Measurements from ENCODE around the gene PRM1. TPM values are rescaled to one million over a fixed set of nuclear protein-coding genes. Genes with fewer than 3 reads are reported as not detected.

The PRM1 gene
- total RNA-seq, 1 donor, result not detected

- no peak for DNase-seq (ENCODE audit: low read depth)
- TF ChIP-seq CTCF (IDR thresholded peaks at IDR 0.05; ENCODE audit: insufficient read depth, low read length), result no peak
These were observed 35.9 kb downstream of the PRM1 start for GRCh38 chr16:11245222-11245737.

DNA sequence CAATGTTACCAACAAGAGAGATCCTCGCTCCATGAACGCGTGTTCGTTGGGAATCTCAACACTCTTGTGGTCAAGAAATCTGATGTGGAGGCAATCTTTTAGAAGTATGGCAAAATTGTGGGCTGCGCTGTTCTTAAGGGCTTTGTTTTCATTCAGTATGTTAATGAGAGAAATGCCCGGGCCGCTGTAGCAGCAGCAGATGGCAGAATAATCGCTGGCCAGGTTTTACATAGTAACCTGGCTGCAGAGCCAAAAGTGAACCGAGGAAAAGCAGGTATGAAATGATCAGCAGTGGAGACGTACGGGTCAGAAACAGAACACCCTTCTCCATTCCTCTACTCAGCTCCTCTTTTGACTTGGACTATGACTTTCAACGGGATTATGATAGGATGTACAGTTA, 38.5 kb downstream of the PRM1 start:
- H3K4me3 ChIP-seq (ENCODE audit: low read depth, low read length), result no peak overlapping the region
- no peak for TF ChIP-seq CTCF (IDR thresholded peaks at IDR 0.05; ENCODE audit: insufficient read depth, low read length)
- no peak for DNase-seq (ENCODE audit: low read depth)

More at GRCh38 chr16:11245222-11245737, 35.9 kb downstream of the PRM1 start:
- no peak overlapping the region for H3K4me3 ChIP-seq (ENCODE audit: low read depth, low read length)

- TF ChIP-seq CTCF (IDR thresholded peaks at IDR 0.05; ENCODE audit: insufficient read depth, low read length), result no peak
- no peak overlapping the region for H3K4me3 ChIP-seq (ENCODE audit: low read depth, low read length)
- no peak for DNase-seq (ENCODE audit: low read depth)
These were observed 39.5 kb downstream of the PRM1 start for GRCh38 chr16:11241480-11242204.

DNA sequence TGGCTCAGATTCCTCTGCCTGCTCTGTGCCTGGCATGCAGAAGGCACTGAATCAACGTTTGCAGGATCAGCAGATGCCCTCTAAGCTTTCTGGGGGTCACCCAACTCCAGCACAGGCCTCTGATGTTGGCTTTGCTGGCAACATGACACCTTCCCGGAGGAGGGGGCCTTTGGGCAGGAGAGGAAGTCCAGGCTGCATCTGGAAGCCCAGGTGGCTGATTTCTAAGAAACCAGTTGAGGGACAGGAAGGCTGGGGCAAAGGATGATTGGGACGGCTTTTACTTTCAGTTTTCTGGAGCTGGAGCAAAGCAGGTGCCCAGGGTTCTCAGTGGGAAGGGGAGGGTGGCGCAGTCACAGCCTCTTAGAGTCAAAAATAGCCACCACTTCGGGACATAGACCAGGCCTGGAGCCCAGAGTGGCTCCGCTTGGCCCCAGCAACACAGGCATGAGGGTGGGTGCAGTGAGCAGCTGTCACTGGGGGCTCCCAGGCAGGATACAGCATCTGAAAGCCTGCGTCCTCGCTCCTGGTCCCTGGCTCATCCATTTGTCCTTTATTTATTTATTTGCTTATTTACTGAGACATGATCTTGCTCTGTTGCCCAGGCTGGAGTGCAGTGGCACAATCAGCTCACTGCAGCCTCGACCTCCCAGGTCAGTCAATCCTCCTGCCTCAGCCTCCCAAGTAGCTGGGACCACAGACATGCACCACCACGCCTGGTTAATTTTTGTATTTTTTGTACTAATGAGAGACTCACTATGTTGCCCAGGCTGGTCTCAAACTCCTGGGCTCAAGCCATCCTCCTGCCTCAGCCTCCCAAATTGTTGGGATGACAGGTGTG, 40.3 kb downstream of the PRM1 start:
- no peak for TF ChIP-seq CTCF (IDR thresholded peaks at IDR 0.05; ENCODE audit: insufficient read depth, low read length)
- no peak overlapping the region for H3K4me3 ChIP-seq (ENCODE audit: low read depth, low read length)
- DNase-seq (ENCODE audit: low read depth), result no peak

DNA sequence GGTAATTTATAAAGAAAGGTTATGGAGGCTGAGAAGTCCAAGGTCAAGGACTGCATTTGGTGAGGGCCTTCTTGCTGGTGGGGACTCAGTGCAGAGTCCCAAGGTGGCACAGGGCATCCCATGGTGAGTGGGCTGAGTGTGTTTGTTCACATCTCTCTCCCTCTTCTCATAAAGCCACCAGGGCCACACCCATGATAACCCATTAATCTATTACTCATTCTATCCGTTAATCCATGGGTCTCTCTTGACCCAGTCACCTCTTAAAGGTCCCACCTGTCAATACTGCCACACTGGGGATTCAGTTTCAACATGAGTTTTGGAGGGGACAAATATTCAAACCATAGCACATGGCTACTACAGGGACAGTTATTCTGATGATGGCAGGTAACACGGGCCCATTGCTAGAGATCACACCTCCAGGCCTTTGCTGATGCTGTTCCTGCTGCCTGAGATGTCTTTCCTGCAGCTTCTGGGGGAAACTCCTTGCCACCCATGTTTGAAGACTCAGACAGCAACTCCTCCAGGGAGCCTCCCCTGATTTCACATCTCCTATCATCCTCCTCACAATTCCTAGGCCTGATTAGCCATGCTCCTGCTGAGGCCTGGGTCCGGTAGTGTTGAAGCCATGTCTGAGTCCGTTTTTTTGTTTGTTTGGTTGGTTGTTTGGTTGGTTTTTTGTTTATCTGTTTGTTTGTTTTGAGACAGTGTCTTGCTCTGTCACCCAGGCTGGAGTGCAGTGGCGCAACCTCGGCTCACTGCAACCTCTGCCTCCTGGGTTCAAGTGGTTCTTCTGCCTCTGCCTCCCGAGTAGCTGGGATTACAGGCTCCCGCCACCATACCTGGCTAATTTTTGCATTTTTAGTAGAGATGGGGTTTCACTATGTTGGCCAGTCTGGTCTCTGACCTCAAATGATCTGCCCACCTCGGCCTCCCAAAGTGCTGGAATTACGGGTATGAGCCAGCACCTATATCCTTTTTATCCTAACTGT, 41.2 kb downstream of the PRM1 start:
- TF ChIP-seq CTCF (IDR thresholded peaks at IDR 0.05; ENCODE audit: insufficient read depth, low read length), result no peak
- no peak for DNase-seq (ENCODE audit: low read depth)
- no peak overlapping the region for H3K4me3 ChIP-seq (ENCODE audit: low read depth, low read length)

All from fibroblast of the aortic adventitia (primary cell).